ENCODE results near the gene SDK1.

DNA sequence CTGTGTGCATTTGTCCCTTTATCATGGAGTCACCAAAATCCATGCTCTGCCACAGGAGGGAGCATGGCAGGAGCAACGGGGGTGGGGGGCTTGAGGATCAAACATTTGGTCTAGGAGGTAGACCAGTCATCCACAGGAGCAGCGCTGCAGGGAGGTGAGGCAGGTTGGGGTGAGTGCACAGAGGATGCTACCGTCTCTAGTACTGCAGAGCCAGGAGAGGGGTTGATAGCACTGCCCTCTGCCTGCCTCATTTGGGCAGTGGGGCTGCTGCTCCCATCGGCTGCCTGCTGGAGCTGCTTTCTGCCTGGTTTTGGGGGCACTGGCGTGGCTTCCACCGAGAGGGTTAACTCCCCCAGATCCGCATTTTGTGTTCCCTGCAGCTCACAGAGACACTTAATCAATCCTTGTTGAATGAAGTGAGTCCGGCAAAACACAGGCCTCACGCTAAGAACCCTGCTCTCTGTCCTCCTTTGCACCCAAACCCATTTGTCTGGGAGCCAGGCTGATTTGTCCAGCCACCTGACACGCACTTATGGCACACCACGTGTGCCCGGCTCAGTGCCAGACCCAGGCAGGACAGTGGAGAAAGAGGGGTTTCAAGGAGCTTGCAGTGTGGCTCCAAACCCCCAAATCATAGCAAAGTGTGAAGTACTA lies 854.0 kb downstream of the SDK1 start:
- TF ChIP-seq, protein P1, sequence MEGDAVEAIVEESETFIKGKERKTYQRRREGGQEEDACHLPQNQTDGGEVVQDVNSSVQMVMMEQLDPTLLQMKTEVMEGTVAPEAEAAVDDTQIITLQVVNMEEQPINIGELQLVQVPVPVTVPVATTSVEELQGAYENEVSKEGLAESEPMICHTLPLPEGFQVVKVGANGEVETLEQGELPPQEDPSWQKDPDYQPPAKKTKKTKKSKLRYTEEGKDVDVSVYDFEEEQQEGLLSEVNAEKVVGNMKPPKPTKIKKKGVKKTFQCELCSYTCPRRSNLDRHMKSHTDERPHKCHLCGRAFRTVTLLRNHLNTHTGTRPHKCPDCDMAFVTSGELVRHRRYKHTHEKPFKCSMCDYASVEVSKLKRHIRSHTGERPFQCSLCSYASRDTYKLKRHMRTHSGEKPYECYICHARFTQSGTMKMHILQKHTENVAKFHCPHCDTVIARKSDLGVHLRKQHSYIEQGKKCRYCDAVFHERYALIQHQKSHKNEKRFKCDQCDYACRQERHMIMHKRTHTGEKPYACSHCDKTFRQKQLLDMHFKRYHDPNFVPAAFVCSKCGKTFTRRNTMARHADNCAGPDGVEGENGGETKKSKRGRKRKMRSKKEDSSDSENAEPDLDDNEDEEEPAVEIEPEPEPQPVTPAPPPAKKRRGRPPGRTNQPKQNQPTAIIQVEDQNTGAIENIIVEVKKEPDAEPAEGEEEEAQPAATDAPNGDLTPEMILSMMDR (IDR thresholded peaks at IDR 0.05; ENCODE audit: low read depth, low read length, missing input control), result no peak
- no peak for TF ChIP-seq JUND (IDR thresholded peaks at IDR 0.05)
- TF ChIP-seq SP1 (IDR thresholded peaks at IDR 0.05), result no peak
- TF ChIP-seq EGR1 (IDR thresholded peaks at IDR 0.05; ENCODE audit: low read depth in 2 of 2), result no peak

All from liver (tissue), 3 donors.